NCI-H345 treated with DMSO at 0.1 percent for 48 hours (cell line): Measurements from ENCODE around the gene CYTL1.
"Not testable (repeated sequence)": the region's sequence is repeated elsewhere in the genome, so short reads cannot be mapped to it uniquely, and the experiment has no call there.

Experiments used
- DNase-seq: peaks from one replicate; lab custom pipeline; 2025; ENCODE audit not compliant: unreplicated experiment; lab: John Stamatoyannopoulos, UW

CYTL1 gene

GRCh38 chr4:5034206-5034605 is 14.9 kb upstream of the CYTL1 start:
- no peak for DNase-seq

GRCh38 chr4:5033281-5033841 is 14.1 kb upstream of the CYTL1 start:
- DNase-seq, result no peak

GRCh38 chr4:5032813-5033212 is 13.6 kb upstream of the CYTL1 start:
- no peak for DNase-seq

- no peak for DNase-seq
These were observed 11.7 kb upstream of the CYTL1 start for GRCh38 chr4:5030927-5031326.

GRCh38 chr4:5030221-5030620 is 11.0 kb upstream of the CYTL1 start:
- no peak for DNase-seq

GRCh38 chr4:5029447-5029846 is 10.2 kb upstream of the CYTL1 start:
- DNase-seq, result no peak

- no peak for DNase-seq
These were observed 9.2 kb upstream of the CYTL1 start for GRCh38 chr4:5028480-5028879.

- DNase-seq, result no peak
These were observed 8.1 kb upstream of the CYTL1 start for GRCh38 chr4:5027346-5027745.

GRCh38 chr4:5026371-5026770 is 7.1 kb upstream of the CYTL1 start:
- DNase-seq, result no peak

GRCh38 chr4:5024673-5025072 is 5.4 kb upstream of the CYTL1 start:
- no peak for DNase-seq

- DNase-seq, result no peak
These were observed 2.3 kb upstream of the CYTL1 start for GRCh38 chr4:5021546-5021945.

GRCh38 chr4:5020341-5020740 is 1.1 kb upstream of the CYTL1 start:
- no peak for DNase-seq

GRCh38 chr4:5019796-5020195 is 538 bp upstream of the CYTL1 start:
- no peak for DNase-seq

GRCh38 chr4:5018603-5019002 is 655 bp downstream of the CYTL1 start:
- no peak for DNase-seq

- no peak for DNase-seq
These were observed 1.2 kb downstream of the CYTL1 start for GRCh38 chr4:5018096-5018495.

GRCh38 chr4:5014007-5014682 is 5.1 kb downstream of the CYTL1 start:
- no peak for DNase-seq

GRCh38 chr4:5012958-5013357 is 6.3 kb downstream of the CYTL1 start:
- no peak for DNase-seq

GRCh38 chr4:5012244-5012898 is 6.9 kb downstream of the CYTL1 start:
- no peak for DNase-seq

GRCh38 chr4:5010984-5011383 is 8.3 kb downstream of the CYTL1 start:
- DNase-seq, result no peak

GRCh38 chr4:5009796-5010195 is 9.5 kb downstream of the CYTL1 start:
- DNase-seq, result no peak

GRCh38 chr4:5006932-5007331 is 12.3 kb downstream of the CYTL1 start:
- not testable (repeated sequence) for DNase-seq

- no peak for DNase-seq
These were observed 14.8 kb downstream of the CYTL1 start for GRCh38 chr4:5004496-5004895.

- no peak for DNase-seq
These were observed 15.3 kb downstream of the CYTL1 start for GRCh38 chr4:5003918-5004317.
